Stimulated activated CD8-positive, alpha-beta memory T cell treated with anti-CD3 and anti-CD28 coated beads, Interleukin-7, amount 100 ng/mL, for 24 hours (primary cell): ENCODE data around the gene CHD1.

Experiments used
- DNase-seq: peaks from one replicate; pipeline ENCODE4 v3.0.0-alpha.2; 2020; ENCODE audit warnings: low read depth

Gene CHD1

GRCh38 chr5:98936948-98937715, 8.3 kb upstream of the CHD1 start:
- no peak for DNase-seq

- no peak for DNase-seq
Observed at GRCh38 chr5:98935206-98935605, 6.4 kb upstream of the CHD1 start.

GRCh38 chr5:98934546-98934945, 5.7 kb upstream of the CHD1 start:
- DNase-seq, result no peak

- DNase-seq, result no peak
Observed at GRCh38 chr5:98933445-98934072, 4.8 kb upstream of the CHD1 start.

GRCh38 chr5:98930972-98931762, 2.4 kb upstream of the CHD1 start:
- DNase-seq, result no peak

GRCh38 chr5:98929710-98930298, 997 bp upstream of the CHD1 start:
- DNase-seq, result no peak

- DNase-seq, result peak; percentile 48
Observed at GRCh38 chr5:98927989-98928872, 576 bp downstream of the CHD1 start.

- DNase-seq, result no peak
Observed at GRCh38 chr5:98927242-98927988, 1.4 kb downstream of the CHD1 start.

- DNase-seq, result no peak
Observed at GRCh38 chr5:98923966-98924365, 4.8 kb downstream of the CHD1 start.

GRCh38 chr5:98921947-98922505, 6.8 kb downstream of the CHD1 start:
- no peak for DNase-seq

- no peak for DNase-seq
Observed at GRCh38 chr5:98917433-98917832, 11.4 kb downstream of the CHD1 start.

GRCh38 chr5:98916540-98916939, 12.3 kb downstream of the CHD1 start:
- no peak for DNase-seq

GRCh38 chr5:98913911-98914310, 14.9 kb downstream of the CHD1 start:
- DNase-seq, result no peak

GRCh38 chr5:98911280-98912040, 17.3 kb downstream of the CHD1 start:
- DNase-seq, result no peak

- DNase-seq, result no peak
Observed at GRCh38 chr5:98909363-98909762, 19.4 kb downstream of the CHD1 start.

GRCh38 chr5:98907951-98908350, 20.9 kb downstream of the CHD1 start:
- no peak for DNase-seq

- DNase-seq, result no peak
Observed at GRCh38 chr5:98906756-98907355, 22.0 kb downstream of the CHD1 start.

GRCh38 chr5:98905857-98906688, 22.7 kb downstream of the CHD1 start:
- DNase-seq, result no peak
